Liver (tissue), 9 donors: ENCODE data around the gene ECI1. TPM values are rescaled to one million over a fixed set of nuclear protein-coding genes. Genes with fewer than 3 reads are reported as not detected.

Experiments used
- DNase-seq: peaks from one replicate; pipeline ENCODE4 v3.0.0-alpha.2; 2017; ENCODE audit warnings: low spot score
- H3K27ac ChIP-seq, 2 donors: one replicate each; pipeline ENCODE4 v1.7.0; 2013; ENCODE audit warnings: inconsistent platforms in 2 of 2, low read length in 2 of 2, control low read depth in 1 of 2, low read depth in 1 of 2, mild to moderate bottlenecking in 1 of 2
- H3K27me3 ChIP-seq, 4 donors: one replicate each; pipeline versions ENCODE4 v1.6.1 to v1.7.0; 2013; ENCODE audit warnings: low read length in 3 of 4, inconsistent platforms in 1 of 4, mild to moderate bottlenecking in 1 of 4, moderate library complexity in 1 of 4; ENCODE audit not compliant: control insufficient read depth in 4 of 4, insufficient read depth in 4 of 4
- H3K36me3 ChIP-seq, 4 donors: one replicate each; pipeline versions ENCODE4 v1.6.1 to v1.7.0; 2013; ENCODE audit warnings: low read length in 3 of 4, mild to moderate bottlenecking in 3 of 4, low read depth in 1 of 4, moderate library complexity in 1 of 4; ENCODE audit not compliant: control insufficient read depth in 4 of 4, insufficient read depth in 3 of 4
- H3K4me1 ChIP-seq, 4 donors: one replicate each; pipeline versions ENCODE4 v1.6.1 to v1.7.0; 2013; ENCODE audit warnings: low read length in 3 of 4, mild to moderate bottlenecking in 3 of 4, moderate library complexity in 1 of 4; ENCODE audit not compliant: control insufficient read depth in 4 of 4, insufficient read depth in 4 of 4
- H3K4me3 ChIP-seq, 3 donors: one replicate each; pipeline versions ENCODE4 v1.6.1 to v1.7.0; 2013; ENCODE audit warnings: low read length in 3 of 3, control low read depth in 1 of 3, low read depth in 1 of 3, mild to moderate bottlenecking in 1 of 3
- H3K9ac ChIP-seq, 2 donors: one replicate each; pipeline ENCODE4 v1.7.0; 2013; ENCODE audit warnings: low read length in 2 of 2, mild to moderate bottlenecking in 2 of 2, moderate library complexity in 2 of 2, control low read depth in 1 of 2, low read depth in 1 of 2
- H3K9me3 ChIP-seq, 4 donors: one replicate each; pipeline versions ENCODE4 v1.6.1 to v1.7.0; 2013; ENCODE audit warnings: low read length in 3 of 4; ENCODE audit not compliant: control insufficient read depth in 4 of 4
- EGR1 ChIP-seq, 2 donors: IDR thresholded peaks; 2 replicates each; pipeline ENCODE4 v1.6.1; 2016 to 2018; ENCODE audit warnings: antibody characterized with exemption in 2 of 2, low read depth in 2 of 2
- FOXA1 ChIP-seq: IDR thresholded peaks from 2 replicates; pipeline ENCODE4 v1.6.1; 2016; ENCODE audit warnings: antibody characterized with exemption
- FOXA2 ChIP-seq: IDR thresholded peaks from 2 replicates; pipeline ENCODE4 v1.6.1; 2016; ENCODE audit warnings: antibody characterized with exemption
- GABPA ChIP-seq, 2 donors: IDR thresholded peaks in 1 of 2; conservative IDR thresholded peaks in 1 of 2; 2 replicates each; pipeline ENCODE4 v1.6.1; 2016; ENCODE audit warnings: antibody characterized with exemption in 2 of 2, mild to moderate bottlenecking in 1 of 2, moderate library complexity in 1 of 2
- HNF4A ChIP-seq, 2 donors: conservative IDR thresholded peaks; 2 replicates each; pipeline ENCODE4 v1.6.1; 2016; ENCODE audit warnings: antibody characterized with exemption in 2 of 2, mild to moderate bottlenecking in 2 of 2
- HNF4G ChIP-seq: IDR thresholded peaks from 2 replicates; pipeline ENCODE4 v1.6.1; 2016; ENCODE audit warnings: antibody characterized with exemption
- NR2F2 ChIP-seq: IDR thresholded peaks from 2 replicates; pipeline ENCODE4 v1.6.1; 2016; ENCODE audit warnings: antibody characterized with exemption
- RAD21 ChIP-seq, 2 donors: IDR thresholded peaks; 2 replicates each; pipeline ENCODE4 v1.6.1; 2016; ENCODE audit warnings: antibody characterized with exemption in 2 of 2, mild to moderate bottlenecking in 2 of 2
- SP1 ChIP-seq: IDR thresholded peaks from 2 replicates; pipeline ENCODE4 v1.6.1; 2018; ENCODE audit warnings: antibody characterized with exemption, mild to moderate bottlenecking
- TAF1 ChIP-seq: conservative IDR thresholded peaks from 2 replicates; pipeline ENCODE4 v1.6.1; 2016; ENCODE audit warnings: antibody characterized with exemption, mild to moderate bottlenecking
- WGBS: extraction: QIAGEN DNeasy Blood & Tissue Kit; methylation state at CpG from one replicate; pipeline ENCODE4 v1.1.7; 2013; 5-methylcytosine and 5-hydroxymethylcytosine counted together
- polyA plus RNA-seq, 2 donors: library from polyadenylated mRNA; stranded (reverse) in 1 of 2; unstranded in 1 of 2; fragments of 200-250 nt in 1 of 2; fragments of >200 nt in 1 of 2; fragmentation: Nextera tagmentation in 1 of 2; extraction: Ambion mirVana in 1 of 2; gene quantifications; one replicate each; pipeline versions ENCODE4 v1.2.1 to v1.2.3, GENCODE V29; 2013 to 2015
- total RNA-seq, 2 donors: library from RNA; depleted of rRNA; stranded (reverse); fragments of >200 nt; gene quantifications; one replicate each; pipeline ENCODE4 v1.2.3, GENCODE V29; 2014
- TF ChIP-seq, protein P1 (sequence below): IDR thresholded peaks from 2 replicates; pipeline ENCODE4 v1.6.1; 2016; ENCODE audit warnings: antibody characterized with exemption
- TF ChIP-seq, protein P2 (sequence below): fragments of 150-350 bp; IDR thresholded peaks from 2 replicates; pipeline ENCODE4 v1.5.1; 2017; ENCODE audit warnings: improper control_type of control experiment, low read depth, low read length; ENCODE audit not compliant: missing input control
- TF ChIP-seq, protein P3 (sequence below): IDR thresholded peaks from 2 replicates; pipeline ENCODE4 v1.6.1; 2016; ENCODE audit warnings: antibody characterized with exemption, mild to moderate bottlenecking
- TF ChIP-seq, protein P4 (sequence below): IDR thresholded peaks from 2 replicates; pipeline ENCODE4 v1.6.1; 2016; ENCODE audit warnings: antibody characterized with exemption
- TF ChIP-seq, protein P5 (sequence below): IDR thresholded peaks from 2 replicates; pipeline ENCODE4 v1.6.1; 2016; ENCODE audit warnings: antibody characterized with exemption
- donor health status: healthy.
- donor health status: healthy.
- donor health status: healthy.
- donor health status: healthy.
- donor health status: healthy.

Gene ECI1
- total and polyA plus RNA-seq, 4 donors, result 36.8 to 107 (median 79.5) TPM

DNA sequence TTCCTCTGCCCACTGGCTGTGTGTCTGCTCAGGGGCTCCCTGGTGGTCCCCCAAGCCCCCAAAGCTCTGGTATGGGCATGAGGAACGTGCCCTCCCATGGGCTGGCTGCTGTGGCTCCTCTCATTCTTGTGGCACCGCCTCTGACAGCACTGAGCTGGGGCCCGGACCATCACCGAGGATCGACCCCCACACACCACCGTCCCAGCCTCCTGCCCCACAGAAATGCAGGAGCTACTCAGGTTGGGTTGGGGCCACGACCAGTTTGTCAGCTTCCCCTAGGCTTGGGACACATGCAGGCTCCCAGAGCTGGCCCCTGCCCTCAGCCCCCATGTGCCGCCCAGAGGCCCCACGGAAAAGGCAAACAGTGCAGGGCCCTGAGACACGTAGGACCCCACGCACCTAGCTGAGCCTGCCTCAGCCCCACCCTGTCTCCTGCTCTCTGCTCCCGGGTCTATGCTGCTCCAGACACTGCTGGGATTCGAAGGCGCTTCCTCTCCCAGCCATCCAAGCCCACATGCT is 51.7 kb downstream of the ECI1 start:
- Histone ChIP-seq H3K36me3 (no peaks in the 10 kb centered on the region), H3K4me3 (no peak overlapping the region), H3K27me3 (peaks cover 0 to 2% (median 0%) of the 10 kb centered on the region in 4 donors), H3K27ac (no peak overlapping the region), H3K9ac (no peak overlapping the region), H3K9me3 (no peaks in the 10 kb centered on the region), H3K4me1 (peaks cover 3 to 13% (median 5%) of the 10 kb centered on the region in 4 donors)
- no peak for DNase-seq
- 84% methylated on average over 14 of the region's 14 CpGs for WGBS
- no peak for TF ChIP-seq RAD21 (IDR thresholded peaks at IDR 0.05)
- TF ChIP-seq, protein P1, sequence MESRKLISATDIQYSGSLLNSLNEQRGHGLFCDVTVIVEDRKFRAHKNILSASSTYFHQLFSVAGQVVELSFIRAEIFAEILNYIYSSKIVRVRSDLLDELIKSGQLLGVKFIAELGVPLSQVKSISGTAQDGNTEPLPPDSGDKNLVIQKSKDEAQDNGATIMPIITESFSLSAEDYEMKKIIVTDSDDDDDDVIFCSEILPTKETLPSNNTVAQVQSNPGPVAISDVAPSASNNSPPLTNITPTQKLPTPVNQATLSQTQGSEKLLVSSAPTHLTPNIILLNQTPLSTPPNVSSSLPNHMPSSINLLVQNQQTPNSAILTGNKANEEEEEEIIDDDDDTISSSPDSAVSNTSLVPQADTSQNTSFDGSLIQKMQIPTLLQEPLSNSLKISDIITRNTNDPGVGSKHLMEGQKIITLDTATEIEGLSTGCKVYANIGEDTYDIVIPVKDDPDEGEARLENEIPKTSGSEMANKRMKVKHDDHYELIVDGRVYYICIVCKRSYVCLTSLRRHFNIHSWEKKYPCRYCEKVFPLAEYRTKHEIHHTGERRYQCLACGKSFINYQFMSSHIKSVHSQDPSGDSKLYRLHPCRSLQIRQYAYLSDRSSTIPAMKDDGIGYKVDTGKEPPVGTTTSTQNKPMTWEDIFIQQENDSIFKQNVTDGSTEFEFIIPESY, result no peak
- TF ChIP-seq SP1, result no peak
- no peak for TF ChIP-seq EGR1 (IDR thresholded peaks at IDR 0.05; ENCODE audit: low read depth in 2 of 2)
- TF ChIP-seq, protein P2, sequence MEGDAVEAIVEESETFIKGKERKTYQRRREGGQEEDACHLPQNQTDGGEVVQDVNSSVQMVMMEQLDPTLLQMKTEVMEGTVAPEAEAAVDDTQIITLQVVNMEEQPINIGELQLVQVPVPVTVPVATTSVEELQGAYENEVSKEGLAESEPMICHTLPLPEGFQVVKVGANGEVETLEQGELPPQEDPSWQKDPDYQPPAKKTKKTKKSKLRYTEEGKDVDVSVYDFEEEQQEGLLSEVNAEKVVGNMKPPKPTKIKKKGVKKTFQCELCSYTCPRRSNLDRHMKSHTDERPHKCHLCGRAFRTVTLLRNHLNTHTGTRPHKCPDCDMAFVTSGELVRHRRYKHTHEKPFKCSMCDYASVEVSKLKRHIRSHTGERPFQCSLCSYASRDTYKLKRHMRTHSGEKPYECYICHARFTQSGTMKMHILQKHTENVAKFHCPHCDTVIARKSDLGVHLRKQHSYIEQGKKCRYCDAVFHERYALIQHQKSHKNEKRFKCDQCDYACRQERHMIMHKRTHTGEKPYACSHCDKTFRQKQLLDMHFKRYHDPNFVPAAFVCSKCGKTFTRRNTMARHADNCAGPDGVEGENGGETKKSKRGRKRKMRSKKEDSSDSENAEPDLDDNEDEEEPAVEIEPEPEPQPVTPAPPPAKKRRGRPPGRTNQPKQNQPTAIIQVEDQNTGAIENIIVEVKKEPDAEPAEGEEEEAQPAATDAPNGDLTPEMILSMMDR, result no peak

DNA sequence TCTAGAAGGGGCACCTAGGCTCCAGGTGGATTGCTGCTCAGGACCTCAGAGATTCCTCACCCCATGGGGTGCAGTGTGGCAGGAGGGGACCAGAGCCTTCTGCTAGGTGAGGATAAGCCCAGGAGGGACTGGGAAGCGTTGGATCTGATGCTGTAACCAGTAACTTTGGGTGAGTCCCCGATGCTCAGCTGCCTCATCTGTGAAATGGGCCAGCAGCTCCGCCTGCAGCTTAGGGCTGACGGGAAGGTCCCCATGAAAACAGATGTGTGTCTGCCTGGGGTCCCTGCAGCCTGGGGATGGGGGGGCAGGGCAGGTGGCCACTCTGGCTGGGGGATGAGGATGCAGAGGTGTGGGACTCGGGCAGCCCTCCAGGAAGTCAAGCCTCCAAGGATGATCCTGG is 52.3 kb downstream of the ECI1 start:
- no peaks in the 10 kb centered on the region for H3K36me3 ChIP-seq
- no peak overlapping the region for H3K27ac ChIP-seq
- no peak for DNase-seq
- WGBS, result 87% methylated on average over 5 of the region's 5 CpGs
- peaks cover 0 to 2% (median 0%) of the 10 kb centered on the region in 4 donors for H3K27me3 ChIP-seq
- H3K4me1 ChIP-seq, result peaks cover 2 to 11% (median 4%) of the 10 kb centered on the region in 4 donors
- no peaks in the 10 kb centered on the region for H3K9me3 ChIP-seq
- H3K9ac ChIP-seq, result no peak overlapping the region
- no peak overlapping the region for H3K4me3 ChIP-seq
- TF ChIP-seq FOXA2 (no peak), EGR1 (IDR thresholded peaks at IDR 0.05; ENCODE audit: low read depth in 2 of 2) (no peak), HNF4G (no peak), TAF1 (no peak), NR2F2 (no peak), GABPA (IDR thresholded peaks at IDR 0.05 in 1 of 2, conservative IDR thresholded peaks at IDR 0.05 in 1 of 2) (no peak), HNF4A (conservative IDR thresholded peaks at IDR 0.05) (no peak), RAD21 (IDR thresholded peaks at IDR 0.05) (no peak), FOXA1 (no peak)
- TF ChIP-seq, protein P3, sequence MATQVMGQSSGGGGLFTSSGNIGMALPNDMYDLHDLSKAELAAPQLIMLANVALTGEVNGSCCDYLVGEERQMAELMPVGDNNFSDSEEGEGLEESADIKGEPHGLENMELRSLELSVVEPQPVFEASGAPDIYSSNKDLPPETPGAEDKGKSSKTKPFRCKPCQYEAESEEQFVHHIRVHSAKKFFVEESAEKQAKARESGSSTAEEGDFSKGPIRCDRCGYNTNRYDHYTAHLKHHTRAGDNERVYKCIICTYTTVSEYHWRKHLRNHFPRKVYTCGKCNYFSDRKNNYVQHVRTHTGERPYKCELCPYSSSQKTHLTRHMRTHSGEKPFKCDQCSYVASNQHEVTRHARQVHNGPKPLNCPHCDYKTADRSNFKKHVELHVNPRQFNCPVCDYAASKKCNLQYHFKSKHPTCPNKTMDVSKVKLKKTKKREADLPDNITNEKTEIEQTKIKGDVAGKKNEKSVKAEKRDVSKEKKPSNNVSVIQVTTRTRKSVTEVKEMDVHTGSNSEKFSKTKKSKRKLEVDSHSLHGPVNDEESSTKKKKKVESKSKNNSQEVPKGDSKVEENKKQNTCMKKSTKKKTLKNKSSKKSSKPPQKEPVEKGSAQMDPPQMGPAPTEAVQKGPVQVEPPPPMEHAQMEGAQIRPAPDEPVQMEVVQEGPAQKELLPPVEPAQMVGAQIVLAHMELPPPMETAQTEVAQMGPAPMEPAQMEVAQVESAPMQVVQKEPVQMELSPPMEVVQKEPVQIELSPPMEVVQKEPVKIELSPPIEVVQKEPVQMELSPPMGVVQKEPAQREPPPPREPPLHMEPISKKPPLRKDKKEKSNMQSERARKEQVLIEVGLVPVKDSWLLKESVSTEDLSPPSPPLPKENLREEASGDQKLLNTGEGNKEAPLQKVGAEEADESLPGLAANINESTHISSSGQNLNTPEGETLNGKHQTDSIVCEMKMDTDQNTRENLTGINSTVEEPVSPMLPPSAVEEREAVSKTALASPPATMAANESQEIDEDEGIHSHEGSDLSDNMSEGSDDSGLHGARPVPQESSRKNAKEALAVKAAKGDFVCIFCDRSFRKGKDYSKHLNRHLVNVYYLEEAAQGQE, result no peak
- TF ChIP-seq, protein P4, sequence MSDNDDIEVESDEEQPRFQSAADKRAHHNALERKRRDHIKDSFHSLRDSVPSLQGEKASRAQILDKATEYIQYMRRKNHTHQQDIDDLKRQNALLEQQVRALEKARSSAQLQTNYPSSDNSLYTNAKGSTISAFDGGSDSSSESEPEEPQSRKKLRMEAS, result no peak
- TF ChIP-seq, protein P5, sequence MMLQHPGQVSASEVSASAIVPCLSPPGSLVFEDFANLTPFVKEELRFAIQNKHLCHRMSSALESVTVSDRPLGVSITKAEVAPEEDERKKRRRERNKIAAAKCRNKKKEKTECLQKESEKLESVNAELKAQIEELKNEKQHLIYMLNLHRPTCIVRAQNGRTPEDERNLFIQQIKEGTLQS, result no peak
- TF ChIP-seq, protein P1, result no peak
- TF ChIP-seq, protein P2, result no peak
